HCT116 (cell line): Measurements from ENCODE around the gene CPNE4. TPM values are rescaled to one million over a fixed set of nuclear protein-coding genes. Genes with fewer than 3 reads are reported as not detected.

Experiments
- ATAC-seq: fragments of 200-7000 bp; cut with Tn5 transposase; 2 replicates; pipeline ENCODE4 v1.9.1; 2020; ENCODE audit warnings: mild to moderate bottlenecking, moderate library complexity
- BruUV-seq: library from RNA; stranded (reverse); fragments of 400-500 nt; replicated peaks from 2 replicates; lab custom pipeline; 2021; lab: Mats Ljungman, UMichigan
- CTCF ChIA-PET: fragments of 300-600 bp; sonication (Branson Sonifier 250); formaldehyde crosslinking; loops from one replicate; lab custom pipeline; 2021; ENCODE audit warnings: antibody characterized with exemption; lab: Charles Lee
- POLR2A ChIA-PET: fragments of 300-600, 350-600 bp; sonication (Branson Sonifier 250); formaldehyde crosslinking; loops from one replicate; lab custom pipeline; 2021; ENCODE audit warnings: antibody characterized with exemption; lab: Charles Lee
- RAD21 ChIA-PET, 2 experiments: fragments of 300-600 bp; sonication (Branson Sonifier 250); formaldehyde crosslinking; loops; one replicate each; lab custom pipeline; 2023; ENCODE audit warnings: low total read pairs in 2 of 2; ENCODE audit not compliant: uncharacterized antibody in 2 of 2, unreplicated experiment in 2 of 2, low non-redundant PET in 1 of 2; lab: Charles Lee
- DNase-seq: peaks from one replicate; pipeline ENCODE4 v3.0.0-alpha.2; 2010; ENCODE audit warnings: low read depth, low spot score
- H2AFZ ChIP-seq: fragments of 200-600 bp; shearing (Covaris generic), sonication (generic); 2 replicates; pipeline ENCODE4 v1.6.1; 2017; ENCODE audit warnings: low read depth, mixed run types, mixed read lengths, antibody characterized with exemption, low read length; ENCODE audit not compliant: poor library complexity, severe bottlenecking
- H3K27ac ChIP-seq: 2 replicates; pipeline ENCODE4 v1.5.1; 2012; ENCODE audit warnings: low read depth, low read length
- H3K27me3 ChIP-seq: fragments of 200-600 bp; sonication (generic); 2 replicates; pipeline ENCODE4 v1.6.1; 2016; ENCODE audit warnings: mixed run types, low read length, mixed read lengths; ENCODE audit not compliant: insufficient read depth
- H3K36me3 ChIP-seq, 2 experiments: fragments of 200-500 bp in 1 of 2; fragments of 200-600 bp in 1 of 2; sonication (Bioruptor generic) in 1 of 2; sonication (generic) in 1 of 2; 2 replicates each; pipeline versions ENCODE4 v1.5.1 to v1.6.1; 2014 to 2016; ENCODE audit warnings: low read length in 2 of 2, inconsistent platforms in 1 of 2, mixed read lengths in 1 of 2, mixed run types in 1 of 2; ENCODE audit not compliant: insufficient read depth in 2 of 2, control insufficient read depth in 1 of 2
- H3K4me1 ChIP-seq, 2 experiments: fragments of 200-600 bp in 1 of 2; sonication (generic) in 1 of 2; 2 replicates each; pipeline versions ENCODE4 v1.5.1 to v1.6.1; 2012 to 2017; ENCODE audit warnings: low read length in 2 of 2, inconsistent platforms in 1 of 2, mild to moderate bottlenecking in 1 of 2, mixed read lengths in 1 of 2, mixed run types in 1 of 2, moderate library complexity in 1 of 2; ENCODE audit not compliant: insufficient read depth in 2 of 2, control insufficient read depth in 1 of 2
- H3K4me2 ChIP-seq: fragments of 200-600 bp; sonication (generic); 2 replicates; pipeline ENCODE4 v1.6.1; 2017; ENCODE audit warnings: mixed run types, low read length, mixed read lengths
- H3K4me3 ChIP-seq, 2 experiments: fragments of 200-600 bp in 1 of 2; sonication (generic) in 1 of 2; replicated peaks in 1 of 2; 2 replicates each; pipeline ENCODE4 v1.5.1; 2011 to 2016; ENCODE audit warnings: low read length in 2 of 2, control low read depth in 1 of 2, low read depth in 1 of 2, mild to moderate bottlenecking in 1 of 2, mixed read lengths in 1 of 2, mixed run types in 1 of 2
- H3K79me2 ChIP-seq: fragments of 200-600 bp; sonication (generic); 2 replicates; pipeline ENCODE4 v1.6.1; 2017; ENCODE audit warnings: mild to moderate bottlenecking, mixed run types, low read length, moderate library complexity, mixed read lengths; ENCODE audit not compliant: insufficient read depth
- H3K9ac ChIP-seq: fragments of 200-600 bp; sonication (generic); 2 replicates; pipeline ENCODE4 v1.6.1; 2016; ENCODE audit warnings: low read length, mixed read lengths
- H3K9me2 ChIP-seq: fragments of 200-600 bp; sonication (generic), shearing (Covaris generic); 2 replicates; pipeline ENCODE4 v1.6.1; 2017; ENCODE audit warnings: mixed run types, mild to moderate bottlenecking, moderate library complexity; ENCODE audit not compliant: insufficient read depth
- H3K9me3 ChIP-seq, 2 experiments: fragments of 200-500 bp in 1 of 2; fragments of 200-600 bp in 1 of 2; sonication (Bioruptor generic) in 1 of 2; sonication (generic) in 1 of 2; 2 replicates each; pipeline ENCODE4 v1.6.1; 2014 to 2017; ENCODE audit warnings: low read length in 2 of 2, mixed read lengths in 2 of 2, inconsistent platforms in 1 of 2, low read depth in 1 of 2, mild to moderate bottlenecking in 1 of 2, mixed run types in 1 of 2, moderate library complexity in 1 of 2; ENCODE audit not compliant: control insufficient read depth in 1 of 2, insufficient read depth in 1 of 2
- H4K20me1 ChIP-seq: fragments of 200-600 bp; sonication (generic), shearing (Covaris generic); 2 replicates; pipeline ENCODE4 v1.6.1; 2017; ENCODE audit warnings: mixed run types, mild to moderate bottlenecking, moderate library complexity; ENCODE audit not compliant: insufficient read depth
- CBX3 ChIP-seq: IDR thresholded peaks from 2 replicates; pipeline ENCODE4 v1.6.1; 2012; ENCODE audit warnings: low read depth
- CEBPB ChIP-seq: IDR thresholded peaks from 2 replicates; pipeline ENCODE4 v1.6.1; 2012; ENCODE audit warnings: low read depth
- EGR1 ChIP-seq: IDR thresholded peaks from 2 replicates; pipeline ENCODE4 v1.6.1; 2012; ENCODE audit warnings: low read depth
- EZH2 ChIP-seq: fragments of 200-600 bp; sonication (generic); IDR thresholded peaks from 2 replicates; pipeline ENCODE4 v1.6.1; 2017; ENCODE audit warnings: antibody characterized with exemption, mixed run types
- EZH2phosphoT487 ChIP-seq: fragments of 200-600 bp; IDR thresholded peaks from 2 replicates; pipeline ENCODE4 v1.6.1; 2018; ENCODE audit warnings: antibody characterized with exemption, borderline replicate concordance
- FOSL1 ChIP-seq: IDR thresholded peaks from 2 replicates; pipeline ENCODE4 v1.6.1; 2012; ENCODE audit warnings: low read depth
- POLR2A ChIP-seq: IDR thresholded peaks from 2 replicates; pipeline ENCODE4 v1.7.0; 2011; ENCODE audit warnings: borderline replicate concordance; ENCODE audit not compliant: insufficient read depth, insufficient read length; ENCODE audit errors: extremely low read depth
- RAD21 ChIP-seq: IDR thresholded peaks from 2 replicates; pipeline ENCODE4 v1.6.1; 2012; ENCODE audit warnings: low read depth, mild to moderate bottlenecking
- SIN3A ChIP-seq: IDR thresholded peaks from 2 replicates; pipeline ENCODE4 v1.6.1; 2012; ENCODE audit warnings: low read depth
- SP1 ChIP-seq: IDR thresholded peaks from 2 replicates; pipeline ENCODE4 v1.6.1; 2012; ENCODE audit warnings: low read depth
- TCF7L2 ChIP-seq: IDR thresholded peaks from 2 replicates; pipeline ENCODE4 v1.7.0; 2011; ENCODE audit warnings: borderline replicate concordance, inconsistent platforms; ENCODE audit not compliant: insufficient read depth, insufficient read length; ENCODE audit errors: extremely low read depth
- YY1 ChIP-seq: IDR thresholded peaks from 2 replicates; pipeline ENCODE4 v1.6.1; 2011; ENCODE audit warnings: low read length, low read depth, moderate library complexity, mild to moderate bottlenecking; ENCODE audit not compliant: insufficient replicate concordance; ENCODE audit errors: extremely low read depth
- ZFX ChIP-seq: fragments of 450-650 bp; IDR thresholded peaks from 2 replicates; pipeline ENCODE4 v1.6.1; 2017
- ZNF274 ChIP-seq: fragments of 200-500 bp; sonication (Bioruptor generic); IDR thresholded peaks from 2 replicates; pipeline ENCODE4 v1.6.1; 2014; ENCODE audit warnings: mild to moderate bottlenecking, low read depth, low read length, inconsistent platforms
- intact Hi-C: fragments of 100-400 bp; cut with micrococcal nuclease; formaldehyde crosslinking; loops from 2 replicates; pipeline ENCODE4 v1.10.0; 2022
- total RNA-seq: library from RNA; stranded (reverse); gene quantifications from one replicate; pipeline ENCODE4 v1.2.1, GENCODE V29; 2021; ENCODE audit not compliant: unreplicated experiment

Gene CPNE4
- total RNA-seq, 1 experiment from 2014 or later, result not detected

DNA sequence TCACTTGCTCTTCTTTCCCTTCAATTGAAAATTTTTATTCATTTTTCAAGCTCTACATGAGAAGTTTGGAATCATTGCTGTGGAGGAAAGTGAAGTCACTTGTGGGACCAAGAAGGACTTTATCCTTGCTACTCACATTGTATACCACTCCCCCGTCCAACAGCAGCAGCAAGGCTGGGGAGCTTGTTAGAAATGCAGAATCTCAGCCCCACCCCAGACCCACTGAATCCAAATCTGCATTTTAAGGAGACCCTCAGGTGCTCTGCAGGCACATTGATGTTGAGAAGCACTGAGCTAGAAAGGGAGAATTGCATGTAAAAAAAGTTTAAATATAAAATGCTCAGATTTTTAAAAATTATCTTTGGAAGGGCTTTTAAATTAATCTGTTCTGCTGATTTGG is 329.7 kb downstream of the CPNE4 start:
- POLR2A ChIA-PET, result no interaction called here
- no peak for TF ChIP-seq FOSL1
- H3K4me3 ChIP-seq, result no peak overlapping the region
- no peaks in the 10 kb centered on the region for H3K79me2 ChIP-seq
- CTCF ChIA-PET, result no interaction called here
- ATAC-seq (no peak), DNase-seq (no peak)
- no peaks in the 10 kb centered on the region for H3K9me2 ChIP-seq
- no peaks in the 10 kb centered on the region for H3K9me3 ChIP-seq
- H3K27me3 ChIP-seq, result peaks cover 26% of the 10 kb centered on the region
- no peak overlapping the region for H3K27ac ChIP-seq
- no peaks in the 10 kb centered on the region for H3K36me3 ChIP-seq
- no peak overlapping the region for H3K9ac ChIP-seq
- RAD21 ChIA-PET, result no interaction called here
- H4K20me1 ChIP-seq, result no peaks in the 10 kb centered on the region
- no TSS peak for BruUV-seq
- H3K4me1 ChIP-seq, result no peaks in the 10 kb centered on the region
- H3K4me2 ChIP-seq, result no peak overlapping the region
- no peak overlapping the region for H2AFZ ChIP-seq
- intact Hi-C loops, result no loop called here

GRCh38 chr3:131704098-131704497 is 330.7 kb downstream of the CPNE4 start:
- Histone ChIP-seq H3K4me3 (no peak overlapping the region), H2AFZ (no peak overlapping the region), H3K79me2 (no peaks in the 10 kb centered on the region), H3K27ac (no peak overlapping the region), H3K36me3 (no peaks in the 10 kb centered on the region), H3K27me3 (peaks cover 16% of the 10 kb centered on the region), H4K20me1 (no peaks in the 10 kb centered on the region), H3K9me3 (no peaks in the 10 kb centered on the region), H3K9ac (no peak overlapping the region), H3K4me2 (no peak overlapping the region), H3K9me2 (no peaks in the 10 kb centered on the region), H3K4me1 (no peaks in the 10 kb centered on the region)
- RAD21 ChIA-PET, result no interaction called here
- intact Hi-C loops, result no loop called here
- TF ChIP-seq RAD21 (no peak), EZH2phosphoT487 (no peak), TCF7L2 (no peak), SP1 (no peak), CBX3 (no peak), EGR1 (no peak), CEBPB (no peak), SIN3A (no peak), YY1 (no peak), ZFX (no peak), POLR2A (no peak), EZH2 (no peak), ZNF274 (no peak)
- POLR2A ChIA-PET, result no interaction called here
- no peak for ATAC-seq
- BruUV-seq, result no TSS peak
- CTCF ChIA-PET, result no interaction called here
- no peak for DNase-seq
